Uterus (tissue), 4 donors: ENCODE measurements around the gene PIP4K2A. TPM values are rescaled to one million over a fixed set of nuclear protein-coding genes. Genes with fewer than 3 reads are reported as not detected.

Experiments used
- DNase-seq, 2 donors: peaks; one replicate each; pipeline ENCODE4 v3.0.0-alpha.2; 2019 to 2020
- H3K27ac ChIP-seq, 2 donors: fragments of 200-600 bp; sonication (generic); 1 replicate in 1 of 2; 2 replicates in 1 of 2; pipeline ENCODE4 v1.5.1; 2016 to 2018
- H3K27me3 ChIP-seq, 2 donors: fragments of 200-600 bp; sonication (generic); one replicate each; pipeline ENCODE4 v1.5.1; 2018 to 2019; ENCODE audit warnings: control low read depth in 1 of 2
- H3K36me3 ChIP-seq, 2 donors: fragments of 200-600 bp; sonication (generic); one replicate each; pipeline ENCODE4 v1.5.1; 2019; ENCODE audit warnings: control low read depth in 1 of 2
- H3K4me1 ChIP-seq, 2 donors: fragments of 200-600 bp; sonication (generic); one replicate each; pipeline ENCODE4 v1.5.1; 2018 to 2019; ENCODE audit warnings: control low read depth in 1 of 2
- H3K4me3 ChIP-seq, 2 donors: fragments of 200-600 bp; sonication (generic); 1 replicate in 1 of 2; 2 replicates in 1 of 2; pipeline ENCODE4 v1.5.1; 2018 to 2019; ENCODE audit warnings: mild to moderate bottlenecking in 1 of 2
- H3K9me3 ChIP-seq, 2 donors: fragments of 200-600 bp; sonication (generic); one replicate each; pipeline ENCODE4 v1.5.1; 2019; ENCODE audit warnings: control low read depth in 1 of 2
- CTCF ChIP-seq, 4 experiments: fragments of 200-600 bp in 2 of 4; fragments of 450-650 bp in 2 of 4; sonication (generic) in 2 of 4; IDR thresholded peaks; one replicate each; pipeline ENCODE4 v1.5.1; 2016 to 2019; ENCODE audit warnings: antibody characterized with exemption in 4 of 4, mild to moderate bottlenecking in 2 of 4, moderate library complexity in 1 of 4
- POLR2A ChIP-seq, 2 donors: fragments of 450-650 bp; IDR thresholded peaks; one replicate each; pipeline ENCODE4 v1.6.1; 2016; ENCODE audit warnings: antibody characterized with exemption in 2 of 2, mild to moderate bottlenecking in 1 of 2, moderate library complexity in 1 of 2
- intact Hi-C: fragments of 100-400 bp; cut with DNase I; formaldehyde crosslinking; loops from one replicate; pipeline ENCODE4 v1.15.1; 2023; ENCODE audit warnings: low total_unique reads
- total RNA-seq, 4 donors: library from RNA; depleted of rRNA in 3 of 4; stranded (reverse); fragments of >200 nt in 3 of 4; gene quantifications; one replicate each; pipeline versions ENCODE4 v1.1.0 to v1.2.4, GENCODE V29; 2014 to 2023
- donor health status: DM: yes; HTN: yes; CAD: no.

Gene PIP4K2A
- total RNA-seq, 4 donors from 2014 or later, result 17.4 to 42.4 (median 22.0) TPM

GRCh38 chr10:22550732-22551131, 163.6 kb downstream of the PIP4K2A start:
- no peak overlapping the region for H3K4me3 ChIP-seq
- intact Hi-C loops, result no loop called here
- H3K9me3 ChIP-seq, result no peaks in the 10 kb centered on the region
- TF ChIP-seq POLR2A (IDR thresholded peaks at IDR 0.05), result no peak
- TF ChIP-seq CTCF (IDR thresholded peaks at IDR 0.05), result peak in 3 of 4 experiments; percentile 27 to 42 (median 36)
- no peaks in the 10 kb centered on the region for H3K36me3 ChIP-seq
- no peaks in the 10 kb centered on the region for H3K27me3 ChIP-seq
- H3K4me1 ChIP-seq, result peaks cover 0 to 4% of the 10 kb centered on the region in 2 donors
- peak; percentile 29 to 41 for DNase-seq
- no peak overlapping the region for H3K27ac ChIP-seq

GRCh38 chr10:22548344-22548743, 166.0 kb downstream of the PIP4K2A start:
- Histone ChIP-seq H3K27me3 (no peaks in the 10 kb centered on the region), H3K27ac (no peak overlapping the region), H3K36me3 (no peaks in the 10 kb centered on the region), H3K4me1 (no peaks in the 10 kb centered on the region), H3K4me3 (no peak overlapping the region), H3K9me3 (no peaks in the 10 kb centered on the region)
- no peak for TF ChIP-seq POLR2A (IDR thresholded peaks at IDR 0.05)
- no peak for TF ChIP-seq CTCF (IDR thresholded peaks at IDR 0.05)
- intact Hi-C loops, result no loop called here
- DNase-seq, result no peak

GRCh38 chr10:22545643-22546042, 168.7 kb downstream of the PIP4K2A start:
- Histone ChIP-seq H3K36me3 (no peaks in the 10 kb centered on the region), H3K9me3 (no peaks in the 10 kb centered on the region), H3K27ac (no peak overlapping the region), H3K4me3 (no peak overlapping the region), H3K4me1 (no peaks in the 10 kb centered on the region), H3K27me3 (no peaks in the 10 kb centered on the region)
- DNase-seq, result no peak
- no peak for TF ChIP-seq CTCF (IDR thresholded peaks at IDR 0.05)
- no peak for TF ChIP-seq POLR2A (IDR thresholded peaks at IDR 0.05)
- intact Hi-C loops, result no loop called here

GRCh38 chr10:22544325-22545068, 169.9 kb downstream of the PIP4K2A start:
- DNase-seq, result no peak
- H3K27me3 ChIP-seq, result no peaks in the 10 kb centered on the region
- no peak overlapping the region for H3K4me3 ChIP-seq
- no peak overlapping the region for H3K27ac ChIP-seq
- TF ChIP-seq CTCF (IDR thresholded peaks at IDR 0.05) (no peak), POLR2A (IDR thresholded peaks at IDR 0.05) (no peak)
- no peaks in the 10 kb centered on the region for H3K4me1 ChIP-seq
- no peaks in the 10 kb centered on the region for H3K36me3 ChIP-seq
- intact Hi-C loops, result no loop called here
- H3K9me3 ChIP-seq, result no peaks in the 10 kb centered on the region

- no peaks in the 10 kb centered on the region for H3K9me3 ChIP-seq
- no peaks in the 10 kb centered on the region for H3K36me3 ChIP-seq
- intact Hi-C loops, result no loop called here
- H3K27ac ChIP-seq, result no peak overlapping the region
- DNase-seq, result no peak
- no peaks in the 10 kb centered on the region for H3K4me1 ChIP-seq
- no peaks in the 10 kb centered on the region for H3K27me3 ChIP-seq
- no peak overlapping the region for H3K4me3 ChIP-seq
- TF ChIP-seq POLR2A (IDR thresholded peaks at IDR 0.05) (no peak), CTCF (IDR thresholded peaks at IDR 0.05) (no peak)
These were observed 171.6 kb downstream of the PIP4K2A start for GRCh38 chr10:22542773-22543172.
